HEK293 (cell line): ENCODE data around the gene ARHGEF37.

Source experiments
- CTCF ChIA-PET: fragments of 350-600 bp; formaldehyde crosslinking; extraction: SDS; loops from one replicate; lab custom pipeline; 2021; ENCODE audit warnings: antibody characterized with exemption; lab: Yijun Ruan, JAX
- POLR2A ChIA-PET: fragments of 300-600 bp; formaldehyde crosslinking; extraction: SDS; loops from one replicate; lab custom pipeline; 2020; ENCODE audit warnings: antibody characterized with exemption, inconsistent platforms; lab: Yijun Ruan, JAX
- H3K27ac ChIP-seq: fragments of 200-500 bp; sonication (Bioruptor generic); 2 replicates; pipeline ENCODE4 v1.5.1; 2014; ENCODE audit warnings: low read depth, low read length, control low read depth, inconsistent platforms; ENCODE audit errors: extremely low read depth
- H3K36me3 ChIP-seq, 2 experiments: fragments of 200-500 bp in 1 of 2; sonication (Bioruptor generic) in 1 of 2; 1 replicate in 1 of 2; 2 replicates in 1 of 2; pipeline ENCODE4 v1.5.1; 2014 to 2017; ENCODE audit warnings: inconsistent platforms in 2 of 2, low read length in 2 of 2; ENCODE audit not compliant: control insufficient read depth in 2 of 2, insufficient read depth in 1 of 2
- H3K4me1 ChIP-seq: fragments of 200-500 bp; sonication (Bioruptor generic); 2 replicates; pipeline ENCODE4 v1.5.1; 2014; ENCODE audit warnings: mild to moderate bottlenecking, low read length, inconsistent platforms; ENCODE audit not compliant: control insufficient read depth, insufficient read depth
- H3K4me3 ChIP-seq: 2 replicates; pipeline ENCODE4 v1.5.1; 2011; ENCODE audit warnings: low read depth, mild to moderate bottlenecking, control low read depth, low read length, moderate library complexity
- H3K9me3 ChIP-seq: fragments of 200-500 bp; sonication (Bioruptor generic); 2 replicates; pipeline ENCODE4 v1.5.1; 2014; ENCODE audit warnings: low read depth, low read length, inconsistent platforms; ENCODE audit not compliant: control insufficient read depth, insufficient read depth
- MEIS1 ChIP-seq: sonication (generic); formaldehyde crosslinking; IDR thresholded peaks from 2 replicates; pipeline ENCODE4 v1.8.1; 2022; ENCODE audit warnings: missing genetic modification reagents, mild to moderate bottlenecking, borderline replicate concordance
- MZF1 ChIP-seq: fragments of 450-650 bp; formaldehyde crosslinking; IDR thresholded peaks from 2 replicates; pipeline ENCODE4 v1.5.1; 2017; ENCODE audit warnings: missing biosample characterization, missing genetic modification characterization, borderline replicate concordance
- TRIM28 ChIP-seq: IDR thresholded peaks from 2 replicates; pipeline ENCODE4 v1.6.1; 2011; ENCODE audit warnings: low read length, control low read depth, borderline replicate concordance
- ZBTB17 ChIP-seq: fragments of 450-650 bp; formaldehyde crosslinking; IDR thresholded peaks from 2 replicates; pipeline ENCODE4 v1.5.1; 2016; ENCODE audit warnings: missing biosample characterization, missing genetic modification characterization
- ZBTB20 ChIP-seq: fragments of 450-650 bp; formaldehyde crosslinking; IDR thresholded peaks from 2 replicates; pipeline ENCODE4 v1.5.1; 2016; ENCODE audit warnings: missing biosample characterization, missing genetic modification characterization
- ZNF112 ChIP-seq: fragments of 450-650 bp; formaldehyde crosslinking; IDR thresholded peaks from 2 replicates; pipeline ENCODE4 v1.5.0; 2017; ENCODE audit warnings: missing biosample characterization, missing genetic modification characterization
- ZNF121 ChIP-seq: fragments of 450-650 bp; formaldehyde crosslinking; IDR thresholded peaks from 2 replicates; pipeline ENCODE4 v1.5.1; 2016; ENCODE audit warnings: missing biosample characterization, missing genetic modification characterization
- ZNF132 ChIP-seq: fragments of 450-650 bp; formaldehyde crosslinking; IDR thresholded peaks from 2 replicates; pipeline ENCODE4 v1.5.1; 2017; ENCODE audit warnings: missing biosample characterization, missing genetic modification characterization, borderline replicate concordance
- ZNF202 ChIP-seq: fragments of 450-650 bp; formaldehyde crosslinking; IDR thresholded peaks from 2 replicates; pipeline ENCODE4 v1.5.1; 2016; ENCODE audit warnings: missing biosample characterization, missing genetic modification characterization, borderline replicate concordance
- ZNF529 ChIP-seq: fragments of 450-650 bp; formaldehyde crosslinking; IDR thresholded peaks from 2 replicates; pipeline ENCODE4 v1.5.1; 2017; ENCODE audit warnings: missing genetic modification characterization, missing biosample characterization; ENCODE audit not compliant: insufficient replicate concordance
- ZNF549 ChIP-seq: fragments of 450-650 bp; IDR thresholded peaks from 2 replicates; pipeline ENCODE4 v1.5.1; 2018; ENCODE audit warnings: missing biosample characterization, missing genetic modification characterization, mild to moderate bottlenecking, inconsistent platforms, moderate library complexity
- ZNF555 ChIP-seq: fragments of 450-650 bp; formaldehyde crosslinking; conservative IDR thresholded peaks from 2 replicates; pipeline ENCODE4 v1.5.1; 2017; ENCODE audit warnings: missing biosample characterization, mild to moderate bottlenecking, missing genetic modification characterization, inconsistent platforms
- ZNF596 ChIP-seq: fragments of 450-650 bp; IDR thresholded peaks from 2 replicates; pipeline ENCODE4 v1.5.0; 2018; ENCODE audit warnings: missing biosample characterization, mild to moderate bottlenecking, missing genetic modification characterization, moderate library complexity
- ZNF600 ChIP-seq: fragments of 450-650 bp; formaldehyde crosslinking; IDR thresholded peaks from 2 replicates; pipeline ENCODE4 v1.5.1; 2016; ENCODE audit warnings: missing biosample characterization, missing genetic modification characterization
- ZNF623 ChIP-seq: fragments of 450-650 bp; formaldehyde crosslinking; IDR thresholded peaks from 2 replicates; pipeline ENCODE4 v1.5.1; 2016; ENCODE audit warnings: missing biosample characterization, missing genetic modification characterization
- ZNF658 ChIP-seq: fragments of 450-650 bp; formaldehyde crosslinking; IDR thresholded peaks from 2 replicates; pipeline ENCODE4; 2016; ENCODE audit warnings: missing biosample characterization, missing genetic modification characterization
- ZSCAN30 ChIP-seq: fragments of 450-650 bp; IDR thresholded peaks from 2 replicates; pipeline ENCODE4 v1.5.1; 2018; ENCODE audit warnings: missing biosample characterization, mild to moderate bottlenecking, missing genetic modification characterization, moderate library complexity
- TF ChIP-seq, protein P1 (sequence below): fragments of 450-650 bp; formaldehyde crosslinking; IDR thresholded peaks from 2 replicates; pipeline ENCODE4 v1.5.1; 2017; ENCODE audit warnings: missing biosample characterization, mild to moderate bottlenecking, missing genetic modification characterization, moderate library complexity
- TF ChIP-seq, protein P2 (sequence below): fragments of 450-650 bp; formaldehyde crosslinking; IDR thresholded peaks from 2 replicates; pipeline ENCODE4 v1.5.1; 2016; ENCODE audit warnings: missing biosample characterization, missing genetic modification characterization, borderline replicate concordance
- TF ChIP-seq, protein P3 (sequence below): fragments of 450-650 bp; formaldehyde crosslinking; IDR thresholded peaks from 2 replicates; pipeline ENCODE4 v1.5.1; 2016; ENCODE audit warnings: missing biosample characterization, missing genetic modification characterization

Gene ARHGEF37

DNA sequence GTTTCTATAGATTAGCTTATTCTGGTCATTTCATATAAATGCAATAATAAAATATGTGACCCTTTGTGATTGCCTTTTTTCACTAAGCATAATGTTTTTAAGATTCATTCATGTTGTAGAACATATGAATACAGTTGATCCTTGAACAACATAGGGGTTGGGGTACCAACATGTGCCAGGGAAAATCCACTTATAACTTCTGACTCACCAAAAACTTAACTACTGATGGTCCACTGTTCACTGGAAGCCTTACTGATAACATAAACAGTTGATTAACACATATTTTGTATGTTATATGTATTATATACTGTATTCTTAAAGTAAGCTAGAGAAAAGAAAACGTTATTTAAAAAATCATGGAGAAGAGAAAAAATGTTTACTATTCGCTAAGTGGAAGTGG, 12.1 kb downstream of the ARHGEF37 start:
- TF ChIP-seq ZNF596 (no peak), ZNF529 (tag by site-specific recombination) (no peak), MZF1 (tag by site-specific recombination) (no peak), TRIM28 (no peak), ZNF555 (tag by site-specific recombination) (no peak), ZNF549 (tag by site-specific recombination) (no peak), MEIS1 (CRISPR knock-in tag) (no peak), ZNF121 (tag by site-specific recombination) (no peak), ZNF623 (tag by site-specific recombination) (no peak), ZNF600 (tag by site-specific recombination) (no peak), ZNF112 (tag by site-specific recombination) (no peak), ZBTB17 (tag by site-specific recombination) (no peak)
- TF ChIP-seq, protein P1, sequence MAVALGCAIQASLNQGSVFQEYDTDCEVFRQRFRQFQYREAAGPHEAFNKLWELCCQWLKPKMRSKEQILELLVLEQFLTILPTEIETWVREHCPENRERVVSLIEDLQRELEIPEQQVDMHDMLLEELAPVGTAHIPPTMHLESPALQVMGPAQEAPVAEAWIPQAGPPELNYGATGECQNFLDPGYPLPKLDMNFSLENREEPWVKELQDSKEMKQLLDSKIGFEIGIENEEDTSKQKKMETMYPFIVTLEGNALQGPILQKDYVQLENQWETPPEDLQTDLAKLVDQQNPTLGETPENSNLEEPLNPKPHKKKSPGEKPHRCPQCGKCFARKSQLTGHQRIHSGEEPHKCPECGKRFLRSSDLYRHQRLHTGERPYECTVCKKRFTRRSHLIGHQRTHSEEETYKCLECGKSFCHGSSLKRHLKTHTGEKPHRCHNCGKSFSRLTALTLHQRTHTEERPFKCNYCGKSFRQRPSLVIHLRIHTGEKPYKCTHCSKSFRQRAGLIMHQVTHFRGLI (tag by site-specific recombination): no peak
- TF ChIP-seq, protein P2, sequence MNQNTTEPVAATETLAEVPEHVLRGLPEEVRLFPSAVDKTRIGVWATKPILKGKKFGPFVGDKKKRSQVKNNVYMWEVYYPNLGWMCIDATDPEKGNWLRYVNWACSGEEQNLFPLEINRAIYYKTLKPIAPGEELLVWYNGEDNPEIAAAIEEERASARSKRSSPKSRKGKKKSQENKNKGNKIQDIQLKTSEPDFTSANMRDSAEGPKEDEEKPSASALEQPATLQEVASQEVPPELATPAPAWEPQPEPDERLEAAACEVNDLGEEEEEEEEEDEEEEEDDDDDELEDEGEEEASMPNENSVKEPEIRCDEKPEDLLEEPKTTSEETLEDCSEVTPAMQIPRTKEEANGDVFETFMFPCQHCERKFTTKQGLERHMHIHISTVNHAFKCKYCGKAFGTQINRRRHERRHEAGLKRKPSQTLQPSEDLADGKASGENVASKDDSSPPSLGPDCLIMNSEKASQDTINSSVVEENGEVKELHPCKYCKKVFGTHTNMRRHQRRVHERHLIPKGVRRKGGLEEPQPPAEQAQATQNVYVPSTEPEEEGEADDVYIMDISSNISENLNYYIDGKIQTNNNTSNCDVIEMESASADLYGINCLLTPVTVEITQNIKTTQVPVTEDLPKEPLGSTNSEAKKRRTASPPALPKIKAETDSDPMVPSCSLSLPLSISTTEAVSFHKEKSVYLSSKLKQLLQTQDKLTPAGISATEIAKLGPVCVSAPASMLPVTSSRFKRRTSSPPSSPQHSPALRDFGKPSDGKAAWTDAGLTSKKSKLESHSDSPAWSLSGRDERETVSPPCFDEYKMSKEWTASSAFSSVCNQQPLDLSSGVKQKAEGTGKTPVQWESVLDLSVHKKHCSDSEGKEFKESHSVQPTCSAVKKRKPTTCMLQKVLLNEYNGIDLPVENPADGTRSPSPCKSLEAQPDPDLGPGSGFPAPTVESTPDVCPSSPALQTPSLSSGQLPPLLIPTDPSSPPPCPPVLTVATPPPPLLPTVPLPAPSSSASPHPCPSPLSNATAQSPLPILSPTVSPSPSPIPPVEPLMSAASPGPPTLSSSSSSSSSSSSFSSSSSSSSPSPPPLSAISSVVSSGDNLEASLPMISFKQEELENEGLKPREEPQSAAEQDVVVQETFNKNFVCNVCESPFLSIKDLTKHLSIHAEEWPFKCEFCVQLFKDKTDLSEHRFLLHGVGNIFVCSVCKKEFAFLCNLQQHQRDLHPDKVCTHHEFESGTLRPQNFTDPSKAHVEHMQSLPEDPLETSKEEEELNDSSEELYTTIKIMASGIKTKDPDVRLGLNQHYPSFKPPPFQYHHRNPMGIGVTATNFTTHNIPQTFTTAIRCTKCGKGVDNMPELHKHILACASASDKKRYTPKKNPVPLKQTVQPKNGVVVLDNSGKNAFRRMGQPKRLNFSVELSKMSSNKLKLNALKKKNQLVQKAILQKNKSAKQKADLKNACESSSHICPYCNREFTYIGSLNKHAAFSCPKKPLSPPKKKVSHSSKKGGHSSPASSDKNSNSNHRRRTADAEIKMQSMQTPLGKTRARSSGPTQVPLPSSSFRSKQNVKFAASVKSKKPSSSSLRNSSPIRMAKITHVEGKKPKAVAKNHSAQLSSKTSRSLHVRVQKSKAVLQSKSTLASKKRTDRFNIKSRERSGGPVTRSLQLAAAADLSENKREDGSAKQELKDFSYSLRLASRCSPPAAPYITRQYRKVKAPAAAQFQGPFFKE: no peak
- TF ChIP-seq, protein P3, sequence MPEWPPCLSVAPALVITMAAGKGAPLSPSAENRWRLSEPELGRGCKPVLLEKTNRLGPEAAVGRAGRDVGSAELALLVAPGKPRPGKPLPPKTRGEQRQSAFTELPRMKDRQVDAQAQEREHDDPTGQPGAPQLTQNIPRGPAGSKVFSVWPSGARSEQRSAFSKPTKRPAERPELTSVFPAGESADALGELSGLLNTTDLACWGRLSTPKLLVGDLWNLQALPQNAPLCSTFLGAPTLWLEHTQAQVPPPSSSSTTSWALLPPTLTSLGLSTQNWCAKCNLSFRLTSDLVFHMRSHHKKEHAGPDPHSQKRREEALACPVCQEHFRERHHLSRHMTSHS (tag by site-specific recombination): no peak

DNA sequence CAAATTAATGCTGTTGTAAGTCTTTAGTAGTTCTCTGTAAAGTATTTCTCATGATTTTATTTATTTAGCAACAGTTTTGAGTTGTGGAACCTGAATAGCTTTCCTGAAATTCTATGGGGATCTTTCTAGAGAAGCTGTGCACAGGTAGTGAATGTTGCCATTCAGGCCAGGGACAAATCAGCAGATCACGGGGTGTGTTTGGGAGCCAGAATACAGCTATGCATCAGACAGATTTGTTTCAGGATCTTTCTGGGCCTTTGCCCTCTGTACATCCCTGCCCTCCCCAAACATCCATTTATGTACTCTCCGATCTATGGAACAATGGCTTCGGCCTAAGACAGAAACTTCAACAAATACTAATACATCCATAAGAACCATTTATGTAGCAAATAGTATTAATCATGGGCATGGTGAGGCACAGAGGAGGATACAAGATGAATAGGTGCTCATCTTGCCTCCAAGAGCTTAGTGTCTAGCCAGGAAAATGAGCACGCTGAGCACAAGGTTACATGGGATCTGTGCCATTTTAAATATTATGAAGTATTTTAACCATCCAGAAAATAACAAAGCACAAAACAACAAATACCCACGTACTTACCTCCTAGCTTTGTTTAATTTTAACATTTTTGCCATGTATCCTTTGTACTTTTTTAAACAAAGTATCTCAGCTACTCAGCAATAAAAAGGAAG, 13.1 kb downstream of the ARHGEF37 start:
- Histone ChIP-seq H3K27ac (no peak overlapping the region), H3K36me3 (no peaks in the 10 kb centered on the region), H3K9me3 (no peaks in the 10 kb centered on the region), H3K4me3 (no peak overlapping the region), H3K4me1 (no peaks in the 10 kb centered on the region)
- TF ChIP-seq ZNF658 (tag by site-specific recombination) (no peak), ZNF132 (tag by site-specific recombination) (no peak), ZNF202 (tag by site-specific recombination) (no peak), ZSCAN30 (no peak), ZBTB20 (tag by site-specific recombination) (no peak)
- CTCF ChIA-PET: interaction anchor here (0.5 to 2.0 kb wide), 4 partner anchors 24 to 149 kb away, joined by 3 to 7 read pairs (median 4); no protein-coding TSS in a partner anchor
- POLR2A ChIA-PET: no interaction called here

More for the DNA sequence above, 12.1 kb downstream of the ARHGEF37 start:
- ChIA-PET POLR2A (no interaction called here), CTCF (no interaction called here)
- Histone ChIP-seq H3K9me3 (no peaks in the 10 kb centered on the region), H3K4me3 (no peak overlapping the region), H3K27ac (no peak overlapping the region), H3K36me3 (no peaks in the 10 kb centered on the region), H3K4me1 (no peaks in the 10 kb centered on the region)
